K562 (cell line): ENCODE data around the gene PAQR8. TPM values are rescaled to one million over a fixed set of nuclear protein-coding genes. Genes with fewer than 3 reads are reported as not detected.

Experiments used
- CHD2 ChIP-seq: IDR thresholded peaks from 2 replicates; pipeline ENCODE4 v1.6.1; 2011; ENCODE audit warnings: low read depth, low read length
- CREB1 ChIP-seq, 2 experiments: sonication (generic) in 1 of 2; formaldehyde crosslinking in 1 of 2; IDR thresholded peaks; 2 replicates each; pipeline versions ENCODE4 v1.6.1 to v1.8.0; 2012 to 2022; ENCODE audit warnings: inconsistent platforms in 1 of 2, mild to moderate bottlenecking in 1 of 2, missing genetic modification reagents in 1 of 2, moderate library complexity in 1 of 2
- EP400 ChIP-seq: fragments of 450-650 bp; IDR thresholded peaks from 2 replicates; pipeline ENCODE4 v1.6.1; 2017; ENCODE audit warnings: antibody characterized with exemption, mild to moderate bottlenecking, moderate library complexity
- ETV1 ChIP-seq: fragments of 450-650 bp; conservative IDR thresholded peaks from 2 replicates; pipeline ENCODE4 v1.6.1; 2016; ENCODE audit warnings: missing genetic modification characterization, control low read depth, low read depth, missing compliant biosample characterization
- HDAC3 ChIP-seq: fragments of 450-650 bp; IDR thresholded peaks from 2 replicates; pipeline ENCODE4 v1.6.1; 2018; ENCODE audit warnings: borderline replicate concordance, mild to moderate bottlenecking, moderate library complexity; ENCODE audit not compliant: partially characterized antibody
- KLF13 ChIP-seq: fragments of 450-650 bp; IDR thresholded peaks from 2 replicates; pipeline ENCODE4 v1.6.1; 2016; ENCODE audit warnings: missing genetic modification characterization, low read depth, mild to moderate bottlenecking, missing compliant biosample characterization, moderate library complexity, borderline replicate concordance
- MAZ ChIP-seq, 2 experiments: fragments of 450-650 bp in 1 of 2; sonication (generic) in 1 of 2; formaldehyde crosslinking; IDR thresholded peaks in 1 of 2; conservative IDR thresholded peaks in 1 of 2; 2 replicates each; pipeline versions ENCODE4 v1.4.0 to v1.5.0; 2020; ENCODE audit warnings: mild to moderate bottlenecking in 1 of 2, missing genetic modification reagents in 1 of 2
- MCM5 ChIP-seq: fragments of 450-650 bp; IDR thresholded peaks from 2 replicates; pipeline ENCODE4 v1.6.1; 2016; ENCODE audit warnings: low read depth
- NCOR1 ChIP-seq: fragments of 450-650 bp; IDR thresholded peaks from 2 replicates; pipeline ENCODE4 v1.6.1; 2016; ENCODE audit warnings: mild to moderate bottlenecking, moderate library complexity
- NFRKB ChIP-seq: fragments of 450-650 bp; IDR thresholded peaks from 2 replicates; pipeline ENCODE4 v1.6.1; 2016; ENCODE audit warnings: low read depth
- POLR2AphosphoS5 ChIP-seq: IDR thresholded peaks from 2 replicates; pipeline ENCODE4 v1.6.1; 2011; ENCODE audit warnings: mild to moderate bottlenecking, low read depth, low read length, moderate library complexity; ENCODE audit not compliant: control insufficient read depth, insufficient read depth
- RFX1 ChIP-seq: fragments of 450-650 bp; IDR thresholded peaks from 2 replicates; pipeline ENCODE4 v1.6.1; 2016; ENCODE audit warnings: mild to moderate bottlenecking, moderate library complexity
- SMARCB1 ChIP-seq: IDR thresholded peaks from 2 replicates; pipeline ENCODE4 v1.6.1; 2011; ENCODE audit warnings: improper control_type of control experiment, low read depth; ENCODE audit not compliant: insufficient read length
- XRCC5 ChIP-seq: fragments of 200-400 bp; formaldehyde crosslinking; IDR thresholded peaks from 2 replicates; pipeline ENCODE4 v1.6.1; 2017; ENCODE audit warnings: low read depth, mild to moderate bottlenecking, low read length
- ZBTB7A ChIP-seq: IDR thresholded peaks from 2 replicates; pipeline ENCODE4 v1.6.1; 2011; ENCODE audit warnings: low read depth, mild to moderate bottlenecking, low read length, moderate library complexity, borderline replicate concordance; ENCODE audit not compliant: control insufficient read depth
- ZNF311 ChIP-seq: fragments of 250-450 bp; sonication (Bioruptor Pico); IDR thresholded peaks from 2 replicates; pipeline ENCODE4 v1.4.0; 2020; ENCODE audit warnings: mild to moderate bottlenecking, moderate library complexity
- ZSCAN32 ChIP-seq: fragments of 450-650 bp; formaldehyde crosslinking; IDR thresholded peaks from 2 replicates; pipeline ENCODE4 v1.4.0; 2020; ENCODE audit warnings: mild to moderate bottlenecking, moderate library complexity
- ZZZ3 ChIP-seq: fragments of 450-650 bp; IDR thresholded peaks from 2 replicates; pipeline ENCODE4 v1.6.1; 2016; ENCODE audit warnings: antibody characterized with exemption, mild to moderate bottlenecking, moderate library complexity
- polyA plus RNA-seq, 8 experiments: library from polyadenylated mRNA; depleted of rRNA in 4 of 8; stranded (reverse) in 5 of 8; unstranded in 3 of 8; fragments of >200 nt; fragmentation: Nextera tagmentation in 2 of 8; fragmentation: Illumina TruSeq in 1 of 8; extraction: Ambion mirVana in 2 of 8; extraction: Trizol in 1 of 8; gene quantifications; 2 replicates each; pipeline versions ENCODE4 v1.2.1 to v1.2.3, GENCODE V29; 2011 to 2014; ENCODE audit warnings: inconsistent platforms in 1 of 8, missing spikeins in 1 of 8
- total RNA-seq, 7 experiments: library from RNA; depleted of rRNA in 6 of 7; stranded (reverse); fragments of >200 nt in 6 of 7; fragmentation: Illumina TruSeq in 2 of 7; extraction: Trizol in 2 of 7; gene quantifications; 2 replicates each; pipeline versions ENCODE4 v1.2.1 to v1.2.3, GENCODE V29; 2011 to 2021; ENCODE audit warnings: low replicate concordance in 1 of 7
- TF ChIP-seq, protein P1 (sequence below): fragments of 250-450 bp; sonication (Bioruptor Pico); IDR thresholded peaks from 2 replicates; pipeline ENCODE4 v1.9.0; 2021; ENCODE audit warnings: mild to moderate bottlenecking, inconsistent platforms
- TF ChIP-seq, protein P2 (sequence below): sonication (generic); formaldehyde crosslinking; IDR thresholded peaks from 2 replicates; pipeline ENCODE4 v1.9.0; 2022; ENCODE audit warnings: mild to moderate bottlenecking, missing genetic modification reagents
- TF ChIP-seq, protein P3 (sequence below): fragments of 450-650 bp; IDR thresholded peaks from 2 replicates; pipeline ENCODE4 v1.6.1; 2016; ENCODE audit warnings: borderline replicate concordance
- TF ChIP-seq, protein P4 (sequence below): fragments of 250-450 bp; sonication (Bioruptor Pico); IDR thresholded peaks from 2 replicates; pipeline ENCODE4 v1.8.0; 2021; ENCODE audit warnings: borderline replicate concordance, mild to moderate bottlenecking, moderate library complexity; ENCODE audit not compliant: poor library complexity, severe bottlenecking

PAQR8 gene
- total and polyA plus RNA-seq, 9 of the 15 experiments (the other 6 are each of a cell fraction or from before 2014, with no cell fraction given) = 1.4 to 10.2 (median 3.5) TPM

DNA sequence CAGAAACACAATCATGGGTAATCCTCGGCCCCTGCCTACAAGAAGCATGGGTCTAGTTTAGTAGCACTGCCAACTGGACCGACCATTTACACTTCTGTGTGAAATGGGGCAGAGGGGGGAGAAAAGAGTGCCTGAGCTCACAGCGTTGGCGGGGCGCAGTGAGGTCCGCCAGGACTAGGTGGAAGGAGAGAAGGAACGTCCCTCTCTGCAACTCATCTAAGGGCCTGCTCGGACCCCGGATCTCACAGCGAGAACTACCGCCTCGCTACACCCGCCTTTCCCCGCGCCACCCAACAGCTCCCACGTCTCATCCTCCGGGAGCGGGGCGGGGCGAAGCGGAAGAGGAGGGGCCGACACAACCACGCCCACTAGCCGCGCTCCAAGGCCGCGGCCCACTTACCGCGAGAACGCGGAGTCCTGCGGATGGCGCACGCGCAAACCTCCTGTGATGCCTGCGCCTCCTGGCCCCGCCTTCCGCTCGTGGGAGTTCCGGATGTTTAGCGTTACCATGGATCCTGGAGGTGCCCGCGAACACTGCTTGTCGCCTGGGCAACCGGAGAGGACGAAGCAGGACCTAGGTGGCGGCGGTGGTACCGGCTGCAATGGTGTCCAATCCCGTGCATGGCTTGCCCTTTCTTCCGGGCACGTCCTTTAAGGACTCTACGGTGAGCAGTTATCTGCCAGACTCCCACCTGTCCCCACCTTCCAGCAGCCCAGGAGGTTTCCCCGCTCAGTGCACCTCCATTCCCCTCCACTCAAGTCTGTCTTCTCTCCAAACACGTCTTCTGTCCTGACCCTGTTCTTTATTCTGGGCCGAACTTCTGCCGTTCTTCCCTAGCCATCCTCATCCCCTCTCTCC lies 58.1 kb downstream of the PAQR8 start, which contains the start of gene EFHC1 (continued):
- TF ChIP-seq, protein P1, sequence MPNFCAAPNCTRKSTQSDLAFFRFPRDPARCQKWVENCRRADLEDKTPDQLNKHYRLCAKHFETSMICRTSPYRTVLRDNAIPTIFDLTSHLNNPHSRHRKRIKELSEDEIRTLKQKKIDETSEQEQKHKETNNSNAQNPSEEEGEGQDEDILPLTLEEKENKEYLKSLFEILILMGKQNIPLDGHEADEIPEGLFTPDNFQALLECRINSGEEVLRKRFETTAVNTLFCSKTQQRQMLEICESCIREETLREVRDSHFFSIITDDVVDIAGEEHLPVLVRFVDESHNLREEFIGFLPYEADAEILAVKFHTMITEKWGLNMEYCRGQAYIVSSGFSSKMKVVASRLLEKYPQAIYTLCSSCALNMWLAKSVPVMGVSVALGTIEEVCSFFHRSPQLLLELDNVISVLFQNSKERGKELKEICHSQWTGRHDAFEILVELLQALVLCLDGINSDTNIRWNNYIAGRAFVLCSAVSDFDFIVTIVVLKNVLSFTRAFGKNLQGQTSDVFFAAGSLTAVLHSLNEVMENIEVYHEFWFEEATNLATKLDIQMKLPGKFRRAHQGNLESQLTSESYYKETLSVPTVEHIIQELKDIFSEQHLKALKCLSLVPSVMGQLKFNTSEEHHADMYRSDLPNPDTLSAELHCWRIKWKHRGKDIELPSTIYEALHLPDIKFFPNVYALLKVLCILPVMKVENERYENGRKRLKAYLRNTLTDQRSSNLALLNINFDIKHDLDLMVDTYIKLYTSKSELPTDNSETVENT (CRISPR knock-in tag) = 0 out of 2 replicates have a peak, but pooled peaks have one; percentile 35
- peak; percentile 62 for TF ChIP-seq NFRKB
- no peak for TF ChIP-seq MCM5
- TF ChIP-seq, protein P2, sequence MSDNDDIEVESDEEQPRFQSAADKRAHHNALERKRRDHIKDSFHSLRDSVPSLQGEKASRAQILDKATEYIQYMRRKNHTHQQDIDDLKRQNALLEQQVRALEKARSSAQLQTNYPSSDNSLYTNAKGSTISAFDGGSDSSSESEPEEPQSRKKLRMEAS (CRISPR knock-in tag) = peak; percentile 38; the same call in 1 of the 2 replicates
- no peak for TF ChIP-seq HDAC3
- TF ChIP-seq XRCC5 = peak; percentile 37; the same call in 1 of the 2 replicates
- 0 out of 2 replicates have a peak, but pooled peaks have one; percentile 52 for TF ChIP-seq CREB1 (IDR thresholded peaks at IDR 0.05)
- TF ChIP-seq CREB1 (CRISPR knock-in tag; IDR thresholded peaks at IDR 0.05) = no peak; the same call in 1 of the 2 replicates
- TF ChIP-seq NCOR1 = 0 out of 2 replicates have a peak, but pooled peaks have one; percentile 3
- 0 out of 2 replicates have a peak, but pooled peaks have one; percentile 30 for TF ChIP-seq ZBTB7A
- TF ChIP-seq ZNF311 = no peak
- peak; percentile 91 for TF ChIP-seq POLR2AphosphoS5
- TF ChIP-seq, protein P3, sequence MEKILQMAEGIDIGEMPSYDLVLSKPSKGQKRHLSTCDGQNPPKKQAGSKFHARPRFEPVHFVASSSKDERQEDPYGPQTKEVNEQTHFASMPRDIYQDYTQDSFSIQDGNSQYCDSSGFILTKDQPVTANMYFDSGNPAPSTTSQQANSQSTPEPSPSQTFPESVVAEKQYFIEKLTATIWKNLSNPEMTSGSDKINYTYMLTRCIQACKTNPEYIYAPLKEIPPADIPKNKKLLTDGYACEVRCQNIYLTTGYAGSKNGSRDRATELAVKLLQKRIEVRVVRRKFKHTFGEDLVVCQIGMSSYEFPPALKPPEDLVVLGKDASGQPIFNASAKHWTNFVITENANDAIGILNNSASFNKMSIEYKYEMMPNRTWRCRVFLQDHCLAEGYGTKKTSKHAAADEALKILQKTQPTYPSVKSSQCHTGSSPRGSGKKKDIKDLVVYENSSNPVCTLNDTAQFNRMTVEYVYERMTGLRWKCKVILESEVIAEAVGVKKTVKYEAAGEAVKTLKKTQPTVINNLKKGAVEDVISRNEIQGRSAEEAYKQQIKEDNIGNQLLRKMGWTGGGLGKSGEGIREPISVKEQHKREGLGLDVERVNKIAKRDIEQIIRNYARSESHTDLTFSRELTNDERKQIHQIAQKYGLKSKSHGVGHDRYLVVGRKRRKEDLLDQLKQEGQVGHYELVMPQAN = peak; percentile 88
- no peak for TF ChIP-seq ZSCAN32 (CRISPR knock-in tag)
- TF ChIP-seq SMARCB1 = peak; percentile 80
- TF ChIP-seq ETV1 (tag) = peak; percentile 97
- peak; percentile 71 for TF ChIP-seq EP400
- peak; percentile 100 for TF ChIP-seq CHD2
- peak; percentile 99 for TF ChIP-seq RFX1
- TF ChIP-seq ZZZ3 = no peak; the same call in 1 of the 2 replicates
- TF ChIP-seq KLF13 (tag) = 0 out of 2 replicates have a peak, but pooled peaks have one; percentile 35
- TF ChIP-seq, protein P4, sequence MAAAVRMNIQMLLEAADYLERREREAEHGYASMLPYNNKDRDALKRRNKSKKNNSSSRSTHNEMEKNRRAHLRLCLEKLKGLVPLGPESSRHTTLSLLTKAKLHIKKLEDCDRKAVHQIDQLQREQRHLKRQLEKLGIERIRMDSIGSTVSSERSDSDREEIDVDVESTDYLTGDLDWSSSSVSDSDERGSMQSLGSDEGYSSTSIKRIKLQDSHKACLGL (CRISPR knock-in tag) = no peak
- TF ChIP-seq MAZ (CRISPR knock-in tag; conservative IDR thresholded peaks at IDR 0.05 in 1 of 2, IDR thresholded peaks at IDR 0.05 in 1 of 2) = peak; percentile 74 to 90
